Measurements from ENCODE around the gene FAM227B. TPM values are rescaled to one million over a fixed set of nuclear protein-coding genes. Genes with fewer than 3 reads are reported as not detected.

Gene FAM227B
- total RNA-seq, 1 donor from 2014 or later = 25.1 TPM

DNA sequence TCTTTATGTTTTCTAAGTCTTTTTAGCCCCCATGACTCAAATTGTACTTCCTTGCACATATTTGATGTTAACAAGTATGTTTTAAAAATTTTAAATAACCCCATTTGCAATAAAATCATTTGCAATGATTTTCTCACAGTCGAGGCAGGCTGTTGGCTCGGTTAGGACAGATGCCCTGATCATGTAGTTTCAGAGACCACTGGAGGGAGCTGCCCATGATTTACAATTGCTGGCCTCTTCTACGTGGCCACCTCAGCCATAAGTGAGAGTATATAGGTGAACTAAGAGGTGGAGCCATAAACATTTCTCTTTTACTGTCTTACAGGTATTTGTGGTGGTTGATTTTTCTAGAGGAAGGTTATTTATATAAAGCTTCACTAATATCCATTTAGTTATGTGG is 1.9 kb upstream of the FAM227B start:
- H3K9ac ChIP-seq = no peak overlapping the region
- H3K27me3 Mint-ChIP-seq (ENCODE audit: insufficient read depth, low read depth) = no peaks in the 10 kb centered on the region
- H3K27ac ChIP-seq = no peak overlapping the region
- peak; percentile 45 for DNase-seq (ENCODE audit: low spot score)
- H3K36me3 Mint-ChIP-seq = peaks cover 16% of the 10 kb centered on the region
- no peak overlapping the region for H3K27ac Mint-ChIP-seq
- H3K4me3 Mint-ChIP-seq = peak overlapping the region; percentile 98
- no peak overlapping the region for H2AFZ ChIP-seq (replicated peaks)
- H3K27me3 ChIP-seq = no peaks in the 10 kb centered on the region
- peaks cover 73% of the 10 kb centered on the region for H3K79me2 ChIP-seq (ENCODE audit: low read depth)
- no peak for TF ChIP-seq EZH2 (IDR thresholded peaks at IDR 0.05)
- TF ChIP-seq, protein P1, sequence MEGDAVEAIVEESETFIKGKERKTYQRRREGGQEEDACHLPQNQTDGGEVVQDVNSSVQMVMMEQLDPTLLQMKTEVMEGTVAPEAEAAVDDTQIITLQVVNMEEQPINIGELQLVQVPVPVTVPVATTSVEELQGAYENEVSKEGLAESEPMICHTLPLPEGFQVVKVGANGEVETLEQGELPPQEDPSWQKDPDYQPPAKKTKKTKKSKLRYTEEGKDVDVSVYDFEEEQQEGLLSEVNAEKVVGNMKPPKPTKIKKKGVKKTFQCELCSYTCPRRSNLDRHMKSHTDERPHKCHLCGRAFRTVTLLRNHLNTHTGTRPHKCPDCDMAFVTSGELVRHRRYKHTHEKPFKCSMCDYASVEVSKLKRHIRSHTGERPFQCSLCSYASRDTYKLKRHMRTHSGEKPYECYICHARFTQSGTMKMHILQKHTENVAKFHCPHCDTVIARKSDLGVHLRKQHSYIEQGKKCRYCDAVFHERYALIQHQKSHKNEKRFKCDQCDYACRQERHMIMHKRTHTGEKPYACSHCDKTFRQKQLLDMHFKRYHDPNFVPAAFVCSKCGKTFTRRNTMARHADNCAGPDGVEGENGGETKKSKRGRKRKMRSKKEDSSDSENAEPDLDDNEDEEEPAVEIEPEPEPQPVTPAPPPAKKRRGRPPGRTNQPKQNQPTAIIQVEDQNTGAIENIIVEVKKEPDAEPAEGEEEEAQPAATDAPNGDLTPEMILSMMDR (IDR thresholded peaks at IDR 0.05) = peak; percentile 48
- H4K20me1 ChIP-seq (ENCODE audit: low read depth) = no peaks in the 10 kb centered on the region
- no peaks in the 10 kb centered on the region for H3K36me3 ChIP-seq
- H3K9me3 ChIP-seq (ENCODE audit: low read depth) = no peaks in the 10 kb centered on the region
- peaks cover 38% of the 10 kb centered on the region for H3K4me1 ChIP-seq
- H3K4me3 ChIP-seq = peak overlapping the region; percentile 89
- peak overlapping the region; percentile 95 for H3K4me2 ChIP-seq
- H3F3A ChIP-seq (ENCODE audit: low read depth) = no peaks in the 10 kb centered on the region
- H3K9me3 Mint-ChIP-seq = peaks cover 3% of the 10 kb centered on the region
- peaks cover 22% of the 10 kb centered on the region for H3K4me1 Mint-ChIP-seq

DNA sequence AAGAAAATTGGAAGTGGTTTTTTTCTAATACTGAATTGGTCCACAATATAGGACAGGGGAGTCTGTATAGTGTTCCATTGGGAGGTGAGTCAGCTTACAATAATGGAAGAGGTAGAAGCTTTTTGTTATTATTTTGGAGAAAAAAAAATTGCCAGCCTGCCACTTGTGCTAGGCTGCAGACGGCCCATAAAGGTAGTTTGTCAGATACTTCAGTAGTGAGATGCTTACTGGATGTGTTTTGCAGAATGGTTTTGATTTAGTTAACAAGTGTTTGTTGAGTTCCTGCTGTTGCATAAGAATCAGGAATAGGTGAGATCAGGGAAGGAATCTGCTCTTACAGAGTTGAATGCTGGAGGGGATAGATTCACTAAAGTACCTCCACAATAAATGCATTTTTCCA is 1.3 kb upstream of the FAM227B start:
- Histone ChIP-seq H3K9me3 (ENCODE audit: low read depth) (no peaks in the 10 kb centered on the region), H3K79me2 (ENCODE audit: low read depth) (peaks cover 66% of the 10 kb centered on the region)

DNA sequence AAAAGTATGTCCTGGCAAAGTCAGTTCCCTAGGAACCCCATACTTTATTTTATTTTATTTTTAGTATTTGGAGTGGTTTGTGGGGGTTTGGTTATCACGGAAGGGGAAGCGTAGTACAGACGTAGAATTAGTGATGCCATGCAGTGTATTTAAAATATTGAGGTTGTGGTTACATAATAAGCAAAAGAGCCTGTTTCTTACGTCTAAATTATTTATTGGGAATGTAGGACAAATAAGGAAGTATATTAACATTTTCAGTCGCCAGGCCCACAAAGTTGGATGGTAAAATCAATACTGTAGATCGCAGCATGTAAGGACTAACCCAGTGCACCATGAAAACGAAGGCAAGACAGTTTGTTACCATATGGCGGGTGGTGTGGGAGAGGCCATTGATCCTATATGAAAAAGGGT is 788 bp upstream of the FAM227B start:
- H3K27ac ChIP-seq = peak overlapping the region; percentile 91
- Mint-ChIP-seq H3K4me1 (peaks cover 22% of the 10 kb centered on the region), H3K4me3 (peak overlapping the region; percentile 98), H3K9me3 (peaks cover 6% of the 10 kb centered on the region), H3K36me3 (peaks cover 17% of the 10 kb centered on the region), H3K27ac (peak overlapping the region; percentile 85), H3K27me3 (ENCODE audit: insufficient read depth, low read depth) (no peaks in the 10 kb centered on the region)
- H3K27me3 ChIP-seq = no peaks in the 10 kb centered on the region
- peak overlapping the region; percentile 89 for H3K4me3 ChIP-seq
- no peaks in the 10 kb centered on the region for H3F3A ChIP-seq (ENCODE audit: low read depth)
- peaks cover 61% of the 10 kb centered on the region for H3K79me2 ChIP-seq (ENCODE audit: low read depth)
- no peaks in the 10 kb centered on the region for H4K20me1 ChIP-seq (ENCODE audit: low read depth)
- peak overlapping the region; percentile 87 for H3K9ac ChIP-seq
- peaks cover 38% of the 10 kb centered on the region for H3K4me1 ChIP-seq
- H2AFZ ChIP-seq (replicated peaks) = peak overlapping the region; percentile 91
- no peak for DNase-seq (ENCODE audit: low spot score)
- no peaks in the 10 kb centered on the region for H3K9me3 ChIP-seq (ENCODE audit: low read depth)
- H3K36me3 ChIP-seq = no peaks in the 10 kb centered on the region
- TF ChIP-seq, protein P1 (IDR thresholded peaks at IDR 0.05) = no peak
- TF ChIP-seq EZH2phosphoT487 (IDR thresholded peaks at IDR 0.05) (no peak), EZH2 (IDR thresholded peaks at IDR 0.05) (no peak)
- peak overlapping the region; percentile 95 for H3K4me2 ChIP-seq

More for the DNA sequence above, 1.3 kb upstream of the FAM227B start:
- Mint-ChIP-seq H3K27ac (no peak overlapping the region), H3K27me3 (ENCODE audit: insufficient read depth, low read depth) (no peaks in the 10 kb centered on the region), H3K4me1 (peaks cover 22% of the 10 kb centered on the region), H3K9me3 (peaks cover 3% of the 10 kb centered on the region), H3K36me3 (peaks cover 16% of the 10 kb centered on the region), H3K4me3 (peak overlapping the region; percentile 98)
- H3K4me1 ChIP-seq = peaks cover 38% of the 10 kb centered on the region
- H4K20me1 ChIP-seq (ENCODE audit: low read depth) = no peaks in the 10 kb centered on the region
- no peak overlapping the region for H2AFZ ChIP-seq (replicated peaks)
- TF ChIP-seq EZH2phosphoT487 (IDR thresholded peaks at IDR 0.05) (no peak), EZH2 (IDR thresholded peaks at IDR 0.05) (no peak)
- TF ChIP-seq, protein P1 (IDR thresholded peaks at IDR 0.05) = no peak
- H3K4me3 ChIP-seq = peak overlapping the region; percentile 89
- no peak for DNase-seq (ENCODE audit: low spot score)
- H3K27ac ChIP-seq = no peak overlapping the region
- peak overlapping the region; percentile 95 for H3K4me2 ChIP-seq
- no peaks in the 10 kb centered on the region for H3F3A ChIP-seq (ENCODE audit: low read depth)
- no peaks in the 10 kb centered on the region for H3K36me3 ChIP-seq
- no peaks in the 10 kb centered on the region for H3K27me3 ChIP-seq
- H3K9ac ChIP-seq = peak overlapping the region; percentile 87
